IMR-90 (cell line): ENCODE data around the gene FAM193B. TPM values are rescaled to one million over a fixed set of nuclear protein-coding genes. Genes with fewer than 3 reads are reported as not detected.

Experiments
- ATAC-seq: fragments of 200-7000 bp; cut with Tn5 transposase; 2 replicates; pipeline ENCODE4 v1.9.1; 2020; ENCODE audit warnings: low read depth, mild to moderate bottlenecking, moderate library complexity
- BruUV-seq: library from RNA; stranded (reverse); fragments of 400-500 nt; replicated peaks from 2 replicates; lab custom pipeline; 2021; lab: Mats Ljungman, UMichigan
- CTCF ChIA-PET: fragments of 300-600 bp; formaldehyde crosslinking; extraction: SDS; loops from one replicate; lab custom pipeline; 2021; ENCODE audit warnings: antibody characterized with exemption; lab: Yijun Ruan, JAX
- POLR2A ChIA-PET: fragments of 300-600 bp; sonication (Branson Sonifier 250); formaldehyde crosslinking; loops from one replicate; lab custom pipeline; 2022; ENCODE audit warnings: antibody characterized with exemption; ENCODE audit not compliant: unreplicated experiment; lab: Charles Lee
- DNase-seq: peaks from one replicate; pipeline ENCODE4 v3.0.0; 2013
- H2AFZ ChIP-seq: replicated peaks from 2 replicates; pipeline ENCODE3; 2013; ENCODE audit warnings: low read length, mild to moderate bottlenecking; ENCODE audit not compliant: poor library complexity
- H2AK5ac ChIP-seq: 2 replicates; pipeline ENCODE4 v1.6.1; 2013; ENCODE audit warnings: low read depth, low read length, inconsistent platforms
- H2AK9ac ChIP-seq: replicated peaks from 2 replicates; pipeline ENCODE3; 2013; ENCODE audit warnings: mild to moderate bottlenecking, low read depth, low read length, moderate library complexity; ENCODE audit not compliant: poor library complexity
- H2BK120ac ChIP-seq: 2 replicates; pipeline ENCODE4 v1.6.1; 2013; ENCODE audit warnings: low read depth, low read length, inconsistent platforms
- H2BK15ac ChIP-seq: 3 replicates; pipeline ENCODE4 v1.6.1; 2013; ENCODE audit warnings: low read depth, low read length, inconsistent platforms
- H2BK20ac ChIP-seq: 2 replicates; pipeline ENCODE4 v1.6.1; 2013; ENCODE audit warnings: low read depth, mild to moderate bottlenecking, inconsistent platforms, low read length, moderate library complexity
- H2BK5ac ChIP-seq: 2 replicates; pipeline ENCODE4 v1.6.1; 2013; ENCODE audit warnings: mild to moderate bottlenecking, low read depth, low read length, inconsistent platforms; ENCODE audit not compliant: poor library complexity, severe bottlenecking
- H3K14ac ChIP-seq: replicated peaks from 2 replicates; pipeline ENCODE4 v1.6.1; 2013; ENCODE audit warnings: low read depth, low read length, inconsistent platforms
- H3K18ac ChIP-seq: 2 replicates; pipeline ENCODE4 v1.6.1; 2013; ENCODE audit warnings: low read depth, low read length, control low read depth
- H3K23ac ChIP-seq: 2 replicates; pipeline ENCODE4 v1.6.1; 2013; ENCODE audit warnings: low read depth, low read length, inconsistent platforms
- H3K27ac ChIP-seq: 2 replicates; pipeline ENCODE4 v1.5.1; 2013; ENCODE audit warnings: mild to moderate bottlenecking, control low read depth, low read length; ENCODE audit not compliant: insufficient read depth
- H3K27me3 ChIP-seq: 2 replicates; pipeline ENCODE4 v1.6.1; 2013; ENCODE audit warnings: low read length; ENCODE audit not compliant: control insufficient read depth, insufficient read depth
- H3K36me3 ChIP-seq: 2 replicates; pipeline ENCODE4 v1.6.1; 2013; ENCODE audit warnings: low read length, mixed read lengths; ENCODE audit not compliant: control insufficient read depth, insufficient read depth
- H3K4ac ChIP-seq: 2 replicates; pipeline ENCODE4 v1.6.1; 2013; ENCODE audit warnings: low read depth, low read length, inconsistent platforms
- H3K4me1 ChIP-seq: 2 replicates; pipeline ENCODE4 v1.6.1; 2013; ENCODE audit warnings: low read length, mixed read lengths; ENCODE audit not compliant: control insufficient read depth, insufficient read depth
- H3K4me2 ChIP-seq: 2 replicates; pipeline ENCODE4 v1.6.1; 2013; ENCODE audit warnings: low read depth, mild to moderate bottlenecking, control low read depth, low read length, moderate library complexity
- H3K4me3 ChIP-seq: 2 replicates; pipeline ENCODE4 v1.5.1; 2013; ENCODE audit warnings: low read depth, mild to moderate bottlenecking, control low read depth, low read length, moderate library complexity; ENCODE audit not compliant: insufficient read depth
- H3K56ac ChIP-seq: 2 replicates; pipeline ENCODE4 v1.6.1; 2013; ENCODE audit warnings: low read length, inconsistent platforms; ENCODE audit not compliant: insufficient read depth; ENCODE audit errors: extremely low read depth
- H3K79me1 ChIP-seq, 2 experiments: 2 replicates each; pipeline ENCODE4 v1.6.1; 2013; ENCODE audit warnings: low read length in 2 of 2, inconsistent platforms in 1 of 2, low read depth in 1 of 2
- H3K9ac ChIP-seq: 2 replicates; pipeline ENCODE4 v1.6.1; 2013; ENCODE audit warnings: low read depth, low read length, control low read depth
- H3K9me1 ChIP-seq: 2 replicates; pipeline ENCODE4 v1.6.1; 2013; ENCODE audit warnings: low read length, inconsistent platforms; ENCODE audit not compliant: insufficient read depth
- H3K9me3 ChIP-seq: 2 replicates; pipeline ENCODE4 v1.6.1; 2013; ENCODE audit warnings: low read length; ENCODE audit not compliant: control insufficient read depth, insufficient read depth
- H4K20me1 ChIP-seq: 2 replicates; pipeline ENCODE4 v1.6.1; 2013; ENCODE audit warnings: low read length, inconsistent platforms; ENCODE audit not compliant: insufficient read depth
- H4K5ac ChIP-seq: 2 replicates; pipeline ENCODE4 v1.6.1; 2013; ENCODE audit warnings: mild to moderate bottlenecking, low read depth, low read length, control low read depth
- H4K8ac ChIP-seq, 2 experiments: 2 replicates each; pipeline ENCODE4 v1.6.1; 2013; ENCODE audit warnings: low read depth in 2 of 2, low read length in 2 of 2, control low read depth in 1 of 2, inconsistent platforms in 1 of 2
- H4K91ac ChIP-seq: 2 replicates; pipeline ENCODE4 v1.6.1; 2013; ENCODE audit warnings: low read depth, low read length, inconsistent platforms; ENCODE audit not compliant: insufficient read depth
- MXI1 ChIP-seq: IDR thresholded peaks from 2 replicates; pipeline ENCODE4 v1.6.1; 2012; ENCODE audit warnings: low read depth, mild to moderate bottlenecking, low read length, moderate library complexity, borderline replicate concordance
- RFX5 ChIP-seq: IDR thresholded peaks from 2 replicates; pipeline ENCODE4 v1.8.0; 2012; ENCODE audit warnings: low read depth, mild to moderate bottlenecking, low read length, moderate library complexity
- WGBS, 2 experiments: methylation state at CpG; one replicate each; pipeline versions ENCODE4 v1.1.5 to v1.1.7; 2013; ENCODE audit warnings: missing lambda C conversion rate in 2 of 2; ENCODE audit not compliant: insufficient read length in 1 of 2; ENCODE audit errors: extremely low coverage in 2 of 2; 5-methylcytosine and 5-hydroxymethylcytosine counted together
- dilution Hi-C: fragments of 300-500 bp; cut with HindIII; formaldehyde crosslinking; loops from one replicate; pipeline ENCODE4 v1.14.3; 2018; ENCODE audit warnings: low sequenced_read_pairs; ENCODE audit not compliant: unreplicated experiment
- in situ Hi-C: fragments of 300-500 bp; cut with MboI; formaldehyde crosslinking; loops from 3 replicates; pipeline ENCODE4 v1.14.3; 2019; ENCODE audit warnings: low sequenced_read_pairs, inconsistent platforms, mixed read lengths
- intact Hi-C: fragments of 100-400 bp; cut with micrococcal nuclease; formaldehyde crosslinking; loops from 2 replicates; pipeline ENCODE4 v1.10.0; 2022
- polyA plus RNA-seq, 3 experiments: library from polyadenylated mRNA; depleted of rRNA; stranded (reverse); fragments of >200 nt; gene quantifications; 2 replicates each; pipeline ENCODE4 v1.2.3, GENCODE V29; 2012; ENCODE audit warnings: low replicate concordance in 1 of 3
- total RNA-seq: library from RNA; depleted of rRNA; stranded (reverse); fragments of >200 nt; gene quantifications from 2 replicates; pipeline ENCODE4 v1.2.3, GENCODE V29; 2012
- TF ChIP-seq, protein P1 (sequence below): conservative IDR thresholded peaks from 2 replicates; pipeline ENCODE4 v1.5.1; 2012; ENCODE audit warnings: mild to moderate bottlenecking, low read depth, low read length, improper control_type of control experiment

FAM193B gene
- total and polyA plus RNA-seq, 2 of the 4 experiments (the other 2 are of a cell fraction): 9.5 to 52.2 TPM

- in situ Hi-C loops (no loop called here), intact Hi-C loops (loop anchor here (2.0 kb wide), 1 partner anchor 40 kb away; the partner anchor contains the start of gene TMED9), dilution Hi-C loops (no loop called here)
- Histone ChIP-seq H3K9me3 (no peaks in the 10 kb centered on the region), H2BK120ac (no peak overlapping the region), H4K8ac (peak overlapping the region; percentile 12 to 47; a peak in 2 of 4 replicates), H4K91ac (peak overlapping the region; percentile 14; the same call in 1 of the 2 replicates), H4K5ac (0 out of 2 replicates have a peak overlapping the region, but pooled peaks have one; percentile 4), H4K20me1 (peaks cover 42% of the 10 kb centered on the region), H3K4me1 (peaks cover 21% of the 10 kb centered on the region), H3K4ac (peak overlapping the region; percentile 75), H3K79me1 (peaks cover 3 to 58% of the 10 kb centered on the region in 2 experiments; a peak in 3 of 4 replicates), H3K36me3 (peaks cover 5% of the 10 kb centered on the region; the same call in 1 of the 2 replicates), H2AK9ac (peak overlapping the region; percentile 94), H3K9ac (peak overlapping the region; percentile 88), H2BK20ac (no peak overlapping the region), H2AFZ (peak overlapping the region; percentile 72), H3K23ac (peak overlapping the region; percentile 88), H3K14ac (peak overlapping the region; percentile 38), H2BK5ac (peak overlapping the region; percentile 66), H3K27ac (peak overlapping the region; percentile 80), H3K56ac (peak overlapping the region; percentile 71), H3K9me1 (peaks cover 26% of the 10 kb centered on the region), H3K27me3 (no peaks in the 10 kb centered on the region), H3K4me2 (peak overlapping the region; percentile 98), H2AK5ac (peak overlapping the region; percentile 50), H3K4me3 (peak overlapping the region; percentile 92), H3K18ac (no peak overlapping the region), H2BK15ac (no peak overlapping the region)
- no TSS peak for BruUV-seq
- WGBS, 2 experiments: 4% methylated on average over 5 of the region's 16 CpGs; no CpG with 5 or more reads in 1 of the 2 experiments
- TF ChIP-seq MXI1 (peak; percentile 61; the same call in 1 of the 2 replicates), RFX5 (no peak)
- TF ChIP-seq, protein P1, sequence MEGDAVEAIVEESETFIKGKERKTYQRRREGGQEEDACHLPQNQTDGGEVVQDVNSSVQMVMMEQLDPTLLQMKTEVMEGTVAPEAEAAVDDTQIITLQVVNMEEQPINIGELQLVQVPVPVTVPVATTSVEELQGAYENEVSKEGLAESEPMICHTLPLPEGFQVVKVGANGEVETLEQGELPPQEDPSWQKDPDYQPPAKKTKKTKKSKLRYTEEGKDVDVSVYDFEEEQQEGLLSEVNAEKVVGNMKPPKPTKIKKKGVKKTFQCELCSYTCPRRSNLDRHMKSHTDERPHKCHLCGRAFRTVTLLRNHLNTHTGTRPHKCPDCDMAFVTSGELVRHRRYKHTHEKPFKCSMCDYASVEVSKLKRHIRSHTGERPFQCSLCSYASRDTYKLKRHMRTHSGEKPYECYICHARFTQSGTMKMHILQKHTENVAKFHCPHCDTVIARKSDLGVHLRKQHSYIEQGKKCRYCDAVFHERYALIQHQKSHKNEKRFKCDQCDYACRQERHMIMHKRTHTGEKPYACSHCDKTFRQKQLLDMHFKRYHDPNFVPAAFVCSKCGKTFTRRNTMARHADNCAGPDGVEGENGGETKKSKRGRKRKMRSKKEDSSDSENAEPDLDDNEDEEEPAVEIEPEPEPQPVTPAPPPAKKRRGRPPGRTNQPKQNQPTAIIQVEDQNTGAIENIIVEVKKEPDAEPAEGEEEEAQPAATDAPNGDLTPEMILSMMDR: 0 out of 2 replicates have a peak, but pooled peaks have one; percentile 2
- POLR2A ChIA-PET: no interaction called here
- DNase-seq (no peak), ATAC-seq (peak; percentile 27)
- CTCF ChIA-PET: no interaction called here
Measured at GRCh38 chr5:177552839-177553455, 1.4 kb downstream of the FAM193B start.
